NCI-H1417 (cell line): Measurements from ENCODE around the gene ITGB3BP.
"Not testable (repeated sequence)": the region's sequence is repeated elsewhere in the genome, so short reads cannot be mapped to it uniquely, and the experiment has no call there.

ENCODE experiments used
- DNase-seq, 3 experiments: peaks; one replicate each; lab custom pipeline; 2025; lab: John Stamatoyannopoulos, UW

Gene ITGB3BP

GRCh38 chr1:63522891-63523728 is at the start of gene ITGB3BP, which contains the start of gene EFCAB7:
TSS of gene ITGB3BP (minus strand) at chr1:63523225. CDS start at chr1:63523133, 92 bp downstream.
TSS of gene EFCAB7 (plus strand) at chr1:63523525. CDS start at chr1:63525573, 2,048 bp downstream.
- peak; percentile 98 to 99 (median 99) for DNase-seq

GRCh38 chr1:63572686-63573085 is 49.7 kb upstream of the ITGB3BP start:
- not testable (repeated sequence) for DNase-seq

GRCh38 chr1:63569640-63570316 is 46.8 kb upstream of the ITGB3BP start:
- no peak for DNase-seq

GRCh38 chr1:63569068-63569467 is 46.0 kb upstream of the ITGB3BP start:
- no peak for DNase-seq

- no peak for DNase-seq
Observed at GRCh38 chr1:63563745-63564144, 40.7 kb upstream of the ITGB3BP start.

- DNase-seq = no peak
Observed at GRCh38 chr1:63559357-63559756, 36.3 kb upstream of the ITGB3BP start.

- DNase-seq = peak in 1 of 3 experiments; percentile 8
Observed at GRCh38 chr1:63557365-63557987, 34.5 kb upstream of the ITGB3BP start.

GRCh38 chr1:63555480-63555879 is 32.5 kb upstream of the ITGB3BP start:
- DNase-seq = no peak

GRCh38 chr1:63548877-63549276 is 25.9 kb upstream of the ITGB3BP start:
- DNase-seq = no peak

GRCh38 chr1:63548303-63548702 is 25.3 kb upstream of the ITGB3BP start:
- DNase-seq = no peak

GRCh38 chr1:63547621-63548294 is 24.7 kb upstream of the ITGB3BP start:
- DNase-seq = no peak

- no peak for DNase-seq
Observed at GRCh38 chr1:63545780-63546179, 22.8 kb upstream of the ITGB3BP start.

GRCh38 chr1:63537940-63538339 is 14.9 kb upstream of the ITGB3BP start:
- DNase-seq = peak in 1 of 3 experiments; percentile 12

GRCh38 chr1:63537006-63537405 is 14.0 kb upstream of the ITGB3BP start:
- DNase-seq = no peak

GRCh38 chr1:63534406-63534805 is 11.4 kb upstream of the ITGB3BP start:
- no peak for DNase-seq

GRCh38 chr1:63533931-63534330 is 10.9 kb upstream of the ITGB3BP start:
- DNase-seq = no peak

GRCh38 chr1:63532727-63533126 is 9.7 kb upstream of the ITGB3BP start:
- no peak for DNase-seq

- DNase-seq = peak in 1 of 3 experiments; percentile 62
Observed at GRCh38 chr1:63524201-63524600, 1.2 kb upstream of the ITGB3BP start.

- DNase-seq = peak in 1 of 3 experiments; percentile 50
Observed at GRCh38 chr1:63523738-63524137, 713 bp upstream of the ITGB3BP start.

GRCh38 chr1:63516629-63517028 is 6.4 kb downstream of the ITGB3BP start:
- DNase-seq = no peak

GRCh38 chr1:63512584-63512983 is 10.4 kb downstream of the ITGB3BP start:
- no peak for DNase-seq

- no peak for DNase-seq
Observed at GRCh38 chr1:63509718-63510117, 13.3 kb downstream of the ITGB3BP start.
